Type B pancreatic cell (in vitro differentiated cells): ENCODE measurements around the gene CACFD1. TPM values are rescaled to one million over a fixed set of nuclear protein-coding genes. Genes with fewer than 3 reads are reported as not detected.
"Not testable (repeated sequence)": the region's sequence is repeated elsewhere in the genome, so short reads cannot be mapped to it uniquely, and the experiment has no call there.

Experiments used
- DNase-seq: peaks from one replicate; pipeline ENCODE4 v3.0.0; 2021; ENCODE audit warnings: mixed read lengths; ENCODE audit not compliant: unreplicated experiment; ENCODE audit errors: extremely low spot score
- H3K27ac Mint-ChIP-seq: 2 replicates; pipeline ENCODE4 v1.8.0; 2021; ENCODE audit warnings: mild to moderate bottlenecking, mixed read lengths
- H3K27me3 Mint-ChIP-seq: 2 replicates; pipeline ENCODE4 v1.8.0; 2021; ENCODE audit warnings: mixed read lengths
- H3K36me3 Mint-ChIP-seq: 2 replicates; pipeline ENCODE4 v1.8.0; 2021; ENCODE audit warnings: mixed read lengths
- H3K4me1 Mint-ChIP-seq: one replicate; pipeline ENCODE4 v1.8.0; 2021; ENCODE audit warnings: mixed read lengths; ENCODE audit not compliant: unreplicated experiment
- H3K4me3 Mint-ChIP-seq: 2 replicates; pipeline ENCODE4 v1.8.0; 2021; ENCODE audit warnings: mild to moderate bottlenecking, mixed read lengths
- H3K9me3 Mint-ChIP-seq: 2 replicates; pipeline ENCODE4 v1.8.0; 2021; ENCODE audit warnings: mixed read lengths
- total RNA-seq: library from RNA; stranded (reverse); gene quantifications from 2 replicates; pipeline ENCODE4 v1.2.1, GENCODE V29; 2021; ENCODE audit warnings: low replicate concordance
- TF ChIP-seq, protein P1 (sequence below): fragments of 200-600 bp; sonication (generic); conservative IDR thresholded peaks from 2 replicates; pipeline ENCODE4 v1.5.0; 2021; ENCODE audit warnings: antibody characterized with exemption, mild to moderate bottlenecking

The CACFD1 gene
- total RNA-seq, 1 donor from 2014 or later: 45.6 TPM

DNA sequence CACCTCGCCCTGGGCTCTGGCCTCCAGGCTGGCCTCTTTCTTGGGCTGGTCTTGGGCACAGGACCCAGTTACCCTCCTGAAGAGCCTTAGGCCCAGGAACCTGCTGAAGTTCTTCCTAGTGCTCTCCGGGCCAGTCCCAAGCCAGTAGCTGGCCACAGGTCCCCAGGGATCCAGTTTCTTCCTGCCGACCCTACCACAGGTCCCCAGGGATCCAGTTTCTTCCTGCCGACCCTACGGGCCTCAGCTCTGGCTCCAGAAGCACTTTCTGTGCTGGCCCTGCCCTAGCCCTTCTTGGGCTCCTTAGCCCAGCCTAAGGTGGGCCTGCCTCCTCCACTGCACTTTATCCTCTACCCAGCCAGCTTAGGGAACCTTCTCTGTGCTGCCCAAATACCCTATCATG, 18.2 kb upstream of the CACFD1 start:
- H3K36me3 Mint-ChIP-seq: no peaks in the 10 kb centered on the region
- DNase-seq: no peak
- TF ChIP-seq, protein P1, sequence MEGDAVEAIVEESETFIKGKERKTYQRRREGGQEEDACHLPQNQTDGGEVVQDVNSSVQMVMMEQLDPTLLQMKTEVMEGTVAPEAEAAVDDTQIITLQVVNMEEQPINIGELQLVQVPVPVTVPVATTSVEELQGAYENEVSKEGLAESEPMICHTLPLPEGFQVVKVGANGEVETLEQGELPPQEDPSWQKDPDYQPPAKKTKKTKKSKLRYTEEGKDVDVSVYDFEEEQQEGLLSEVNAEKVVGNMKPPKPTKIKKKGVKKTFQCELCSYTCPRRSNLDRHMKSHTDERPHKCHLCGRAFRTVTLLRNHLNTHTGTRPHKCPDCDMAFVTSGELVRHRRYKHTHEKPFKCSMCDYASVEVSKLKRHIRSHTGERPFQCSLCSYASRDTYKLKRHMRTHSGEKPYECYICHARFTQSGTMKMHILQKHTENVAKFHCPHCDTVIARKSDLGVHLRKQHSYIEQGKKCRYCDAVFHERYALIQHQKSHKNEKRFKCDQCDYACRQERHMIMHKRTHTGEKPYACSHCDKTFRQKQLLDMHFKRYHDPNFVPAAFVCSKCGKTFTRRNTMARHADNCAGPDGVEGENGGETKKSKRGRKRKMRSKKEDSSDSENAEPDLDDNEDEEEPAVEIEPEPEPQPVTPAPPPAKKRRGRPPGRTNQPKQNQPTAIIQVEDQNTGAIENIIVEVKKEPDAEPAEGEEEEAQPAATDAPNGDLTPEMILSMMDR: no peak
- no peaks in the 10 kb centered on the region for H3K27me3 Mint-ChIP-seq
- no peaks in the 10 kb centered on the region for H3K9me3 Mint-ChIP-seq
- H3K27ac Mint-ChIP-seq: no peak overlapping the region
- H3K4me3 Mint-ChIP-seq: no peak overlapping the region
- no peaks in the 10 kb centered on the region for H3K4me1 Mint-ChIP-seq

DNA sequence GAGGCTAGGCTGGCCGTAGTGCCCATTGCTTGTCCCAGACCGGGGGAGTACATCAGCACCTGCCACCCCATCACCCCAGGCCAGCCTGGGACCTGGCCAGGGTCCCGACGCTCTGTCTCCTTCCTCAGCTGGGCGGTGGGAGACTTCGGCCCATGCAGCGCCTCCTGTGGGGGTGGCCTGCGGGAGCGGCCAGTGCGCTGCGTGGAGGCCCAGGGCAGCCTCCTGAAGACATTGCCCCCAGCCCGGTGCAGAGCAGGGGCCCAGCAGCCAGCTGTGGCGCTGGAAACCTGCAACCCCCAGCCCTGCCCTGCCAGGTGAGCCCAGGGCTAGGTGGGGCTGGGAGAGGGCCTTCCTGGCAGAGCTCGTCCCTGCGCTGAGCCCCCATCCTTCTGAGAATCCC, 16.5 kb upstream of the CACFD1 start:
- H3K9me3 Mint-ChIP-seq: no peaks in the 10 kb centered on the region
- no peak for DNase-seq
- H3K27me3 Mint-ChIP-seq: no peaks in the 10 kb centered on the region
- TF ChIP-seq, protein P1: no peak
- no peaks in the 10 kb centered on the region for H3K4me1 Mint-ChIP-seq
- no peak overlapping the region for H3K4me3 Mint-ChIP-seq
- no peak overlapping the region for H3K27ac Mint-ChIP-seq
- no peaks in the 10 kb centered on the region for H3K36me3 Mint-ChIP-seq

DNA sequence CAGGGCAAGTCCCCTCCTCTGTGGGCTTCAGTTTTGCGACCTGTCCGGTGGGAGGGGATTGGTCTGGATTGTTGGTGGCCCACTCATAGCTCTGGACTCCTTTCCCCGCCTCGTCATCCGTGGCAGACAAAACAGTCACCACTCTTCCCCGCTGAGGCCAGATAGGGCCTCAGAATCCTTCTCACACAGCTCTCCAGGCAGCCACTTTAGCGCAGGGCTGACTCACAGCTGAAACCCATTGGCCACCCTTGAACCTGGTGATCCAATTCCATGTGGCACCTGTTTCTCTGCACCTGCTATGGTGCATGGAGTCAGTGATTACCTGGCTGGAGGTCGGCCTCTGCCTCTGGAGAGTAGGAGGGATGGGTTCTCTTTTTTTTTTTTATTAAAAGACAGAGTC, 15.8 kb upstream of the CACFD1 start:
- H3K4me1 Mint-ChIP-seq: no peaks in the 10 kb centered on the region
- H3K4me3 Mint-ChIP-seq: no peak overlapping the region
- no peaks in the 10 kb centered on the region for H3K27me3 Mint-ChIP-seq
- DNase-seq: no peak
- no peaks in the 10 kb centered on the region for H3K9me3 Mint-ChIP-seq
- H3K27ac Mint-ChIP-seq: no peak overlapping the region
- no peaks in the 10 kb centered on the region for H3K36me3 Mint-ChIP-seq
- TF ChIP-seq, protein P1: no peak

DNA sequence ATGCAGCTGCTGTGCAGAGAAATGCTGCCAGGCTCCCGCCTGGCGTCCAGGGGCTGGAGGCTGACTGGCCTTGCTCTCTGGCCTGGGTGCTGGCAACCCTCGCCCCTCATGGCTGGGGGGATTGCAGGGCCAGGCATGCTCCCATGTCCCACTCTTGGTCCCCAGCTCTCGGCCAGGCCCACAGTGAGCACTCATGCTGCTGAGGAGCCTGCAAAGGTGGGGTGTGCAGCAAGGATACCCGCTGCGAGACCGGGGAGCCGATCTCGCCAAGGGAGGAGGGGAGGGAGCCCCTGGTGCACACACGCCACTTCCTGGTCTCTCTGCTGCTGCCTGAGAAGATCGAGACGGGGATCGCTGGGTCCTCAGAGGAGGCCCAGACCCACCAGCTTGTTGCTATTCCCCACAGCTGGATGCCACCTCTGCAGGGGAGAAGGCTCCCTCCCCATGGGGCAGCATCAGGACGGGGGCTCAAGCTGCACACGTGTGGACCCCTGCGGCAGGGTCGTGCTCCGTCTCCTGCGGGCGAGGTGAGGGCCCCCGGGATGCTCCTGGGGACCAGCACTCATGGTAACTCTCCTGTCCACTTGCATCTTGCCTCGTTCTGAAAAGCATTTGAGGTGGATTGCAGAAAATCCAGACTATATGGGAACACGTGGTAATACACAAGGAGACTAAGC, 14.3 kb upstream of the CACFD1 start:
- H3K4me1 Mint-ChIP-seq: no peaks in the 10 kb centered on the region
- no peak overlapping the region for H3K27ac Mint-ChIP-seq
- H3K9me3 Mint-ChIP-seq: no peaks in the 10 kb centered on the region
- no peaks in the 10 kb centered on the region for H3K36me3 Mint-ChIP-seq
- TF ChIP-seq, protein P1: no peak
- DNase-seq: no peak
- no peaks in the 10 kb centered on the region for H3K27me3 Mint-ChIP-seq
- no peak overlapping the region for H3K4me3 Mint-ChIP-seq

DNA sequence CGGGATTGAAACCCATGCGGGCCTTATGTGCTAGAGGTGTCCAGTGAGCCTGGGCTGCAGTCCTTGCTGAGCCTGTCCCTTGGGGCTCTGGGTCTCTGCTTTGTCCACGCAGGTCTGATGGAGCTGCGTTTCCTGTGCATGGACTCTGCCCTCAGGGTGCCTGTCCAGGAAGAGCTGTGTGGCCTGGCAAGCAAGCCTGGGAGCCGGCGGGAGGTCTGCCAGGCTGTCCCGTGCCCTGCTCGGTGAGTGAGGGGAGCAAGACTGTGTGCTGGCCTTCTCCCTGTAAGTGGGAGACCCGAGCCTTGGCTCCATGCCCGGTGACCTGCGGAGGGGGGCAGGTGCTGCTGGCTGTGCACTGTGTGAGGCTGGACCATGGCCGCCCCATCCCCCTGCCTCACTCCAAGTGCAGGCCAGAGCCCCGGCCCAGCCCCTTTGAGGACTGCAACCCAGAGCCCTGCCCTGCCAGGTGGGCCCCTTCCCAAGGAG, 11.2 kb upstream of the CACFD1 start:
- H3K4me1 Mint-ChIP-seq: peaks cover under 1% of the 10 kb centered on the region
- H3K9me3 Mint-ChIP-seq: no peaks in the 10 kb centered on the region
- H3K36me3 Mint-ChIP-seq: no peaks in the 10 kb centered on the region
- no peaks in the 10 kb centered on the region for H3K27me3 Mint-ChIP-seq
- H3K4me3 Mint-ChIP-seq: no peak overlapping the region
- H3K27ac Mint-ChIP-seq: no peak overlapping the region
- TF ChIP-seq, protein P1: no peak
- no peak for DNase-seq

DNA sequence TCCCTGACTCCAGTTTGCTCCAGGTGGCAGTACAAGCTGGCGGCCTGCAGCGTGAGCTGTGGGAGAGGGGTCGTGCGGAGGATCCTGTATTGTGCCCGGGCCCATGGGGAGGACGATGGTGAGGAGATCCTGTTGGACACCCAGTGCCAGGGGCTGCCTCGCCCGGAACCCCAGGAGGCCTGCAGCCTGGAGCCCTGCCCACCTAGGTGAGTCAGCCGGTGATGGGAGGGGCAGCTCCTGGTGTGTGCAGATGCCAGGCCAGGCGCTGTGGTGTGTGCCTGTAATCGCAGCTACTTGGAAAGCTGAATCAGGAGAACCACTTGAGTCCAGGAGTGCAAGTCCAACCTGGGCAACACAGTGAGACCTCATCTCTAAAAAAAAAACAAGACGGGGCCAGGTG, 10.0 kb upstream of the CACFD1 start:
- H3K36me3 Mint-ChIP-seq: no peaks in the 10 kb centered on the region
- no peak overlapping the region for H3K4me3 Mint-ChIP-seq
- no peaks in the 10 kb centered on the region for H3K27me3 Mint-ChIP-seq
- TF ChIP-seq, protein P1: no peak
- peaks cover 5% of the 10 kb centered on the region for H3K4me1 Mint-ChIP-seq
- H3K27ac Mint-ChIP-seq: no peak overlapping the region
- no peaks in the 10 kb centered on the region for H3K9me3 Mint-ChIP-seq
- DNase-seq: no peak

DNA sequence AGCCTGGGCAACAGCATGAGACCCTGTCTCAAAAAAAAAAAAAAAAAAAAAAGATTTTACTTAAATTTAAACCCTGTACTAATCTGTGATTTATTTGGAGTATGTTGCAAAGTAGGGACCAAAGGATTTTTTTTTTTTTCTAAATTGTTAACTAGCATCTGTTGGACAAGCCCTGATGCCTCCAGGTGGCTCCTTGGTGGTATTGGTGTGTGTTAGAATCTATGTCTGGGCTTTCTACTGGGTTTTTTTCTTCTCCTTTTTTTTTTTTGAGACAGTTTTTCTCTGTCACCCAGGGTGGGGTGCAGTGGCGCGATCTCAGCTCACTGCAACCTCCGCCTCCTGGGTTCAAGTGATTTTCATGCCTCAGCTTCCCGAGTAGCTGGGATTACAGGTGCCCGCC, 7.9 kb upstream of the CACFD1 start:
- H3K27me3 Mint-ChIP-seq, H3K36me3 Mint-ChIP-seq, H3K27ac Mint-ChIP-seq, DNase-seq, H3K9me3 Mint-ChIP-seq, H3K4me1 Mint-ChIP-seq, H3K4me3 Mint-ChIP-seq: not testable (repeated sequence)
